Measurements from ENCODE around the gene N4BP2L2. TPM values are rescaled to one million over a fixed set of nuclear protein-coding genes. Genes with fewer than 3 reads are reported as not detected.

N4BP2L2 gene
- 242 TPM for total RNA-seq
- polyA plus RNA-seq = 100 to 1,000 TPM; 161 to 214 (median 193) TPM

DNA sequence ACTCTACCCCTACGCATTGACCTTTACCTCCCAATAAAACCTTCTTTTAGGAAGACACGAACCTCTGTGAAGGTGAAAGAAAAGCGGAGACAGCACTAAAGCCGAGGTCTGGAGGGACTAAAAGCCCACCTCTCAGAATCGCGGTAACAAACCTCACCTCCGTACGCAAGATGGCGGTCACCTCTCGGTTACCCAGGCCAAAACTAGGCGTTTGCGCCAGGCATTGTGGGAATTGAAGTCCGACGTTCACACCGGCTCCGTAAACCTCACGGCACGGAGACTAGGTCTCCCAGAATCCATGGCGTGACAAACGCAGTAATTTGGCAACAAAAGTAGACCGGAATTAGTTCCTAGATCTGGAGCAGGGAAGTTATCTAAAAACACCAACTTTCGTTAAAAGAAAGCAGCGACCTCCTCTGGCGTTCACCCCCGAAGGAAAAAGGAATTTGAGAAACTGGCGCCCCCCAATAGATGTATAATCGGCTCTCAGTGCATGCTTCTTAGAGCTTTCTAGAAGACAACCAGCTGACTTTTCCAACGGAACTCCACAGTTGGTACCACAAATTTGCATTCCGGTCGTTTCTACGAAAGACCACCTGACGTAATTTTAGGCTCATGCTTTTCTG, at the start of gene N4BP2L2:
TSS of gene N4BP2L2 (minus strand) at position 175 of the 626 bp plus-strand sequence. CDS start 1,768 bp downstream, outside the sequence.
- DNase-seq (peak; percentile 87 to 97 (median 93)), ATAC-seq (ENCODE audit: low read depth in 2 of 2) (peak; percentile 98 to 99)
- H3K4me3 ChIP-seq (ENCODE audit: low read depth, low read length) = peak within 1 kb of the TSS; percentile 99
- no peaks in the 10 kb centered on the region for H3K9me3 ChIP-seq (ENCODE audit: control insufficient read depth in 2 of 2, low read length in 2 of 2)
- H3K27me3 ChIP-seq (ENCODE audit: control insufficient read depth, insufficient read depth, low read length) = peaks cover 5% of the 10 kb centered on the region
- peaks cover 22 to 49% (median 39%) of the 10 kb centered on the region in 4 donors for H3K4me1 Mint-ChIP-seq
- H3K4me1 ChIP-seq (ENCODE audit: control insufficient read depth, insufficient read depth, low read length, poor library complexity, severe bottlenecking) = peaks cover 45% of the 10 kb centered on the region
- H3K36me3 Mint-ChIP-seq = peaks cover 28% of the 10 kb centered on the region
- peaks cover 0 to 2% (median 0%) of the 10 kb centered on the region in 7 donors for H3K9me3 Mint-ChIP-seq
- peak within 1 kb of the TSS; percentile 97 for H3K27ac ChIP-seq (ENCODE audit: insufficient read depth, low read length, poor library complexity, severe bottlenecking)
- peaks cover 20% of the 10 kb centered on the region for H3K36me3 ChIP-seq (ENCODE audit: control insufficient read depth, insufficient read depth, low read length)
- H3K27ac Mint-ChIP-seq = peak within 1 kb of the TSS; percentile 100
- H3K4me3 Mint-ChIP-seq = peak within 1 kb of the TSS; percentile 98 to 100 (median 100)
- peaks cover 25% of the 10 kb centered on the region for H3K27me3 Mint-ChIP-seq

DNA sequence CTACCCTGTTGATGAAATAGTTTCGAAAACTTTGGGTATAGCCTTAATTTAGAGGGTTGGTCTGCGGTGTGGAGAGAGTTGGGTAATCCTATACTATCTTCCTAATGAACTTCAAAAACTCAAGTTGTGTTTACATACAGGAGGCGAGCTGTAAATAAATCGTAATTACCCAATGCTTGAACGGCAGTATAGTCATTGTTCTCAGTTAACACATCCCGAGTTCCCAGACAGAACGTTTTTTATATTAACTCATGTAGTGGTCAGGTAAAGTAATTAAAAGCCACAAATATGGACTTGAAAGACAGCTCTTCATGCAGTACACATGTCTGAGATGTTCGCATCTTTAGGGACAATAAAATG, 49.2 kb upstream of the N4BP2L2 start:
- peak overlapping the region; percentile 98 to 100 (median 98) for H3K4me3 Mint-ChIP-seq
- H3K36me3 Mint-ChIP-seq = no peaks in the 10 kb centered on the region
- peak overlapping the region; percentile 97 for H3K4me3 ChIP-seq (ENCODE audit: low read depth, low read length)
- ATAC-seq (ENCODE audit: low read depth in 2 of 2) (no peak), DNase-seq (no peak)
- no peaks in the 10 kb centered on the region for H3K9me3 Mint-ChIP-seq
- H3K9me3 ChIP-seq (ENCODE audit: control insufficient read depth in 2 of 2, low read length in 2 of 2) = no peaks in the 10 kb centered on the region
- peaks cover 20% of the 10 kb centered on the region for H3K4me1 ChIP-seq (ENCODE audit: control insufficient read depth, insufficient read depth, low read length, poor library complexity, severe bottlenecking)
- peaks cover 25% of the 10 kb centered on the region for H3K27me3 Mint-ChIP-seq
- H3K36me3 ChIP-seq (ENCODE audit: control insufficient read depth, insufficient read depth, low read length) = no peaks in the 10 kb centered on the region
- H3K27ac Mint-ChIP-seq = peak overlapping the region; percentile 97
- H3K27ac ChIP-seq (ENCODE audit: insufficient read depth, low read length, poor library complexity, severe bottlenecking) = peak overlapping the region; percentile 48
- no peaks in the 10 kb centered on the region for H3K27me3 ChIP-seq (ENCODE audit: control insufficient read depth, insufficient read depth, low read length)
- H3K4me1 Mint-ChIP-seq = peaks cover 35 to 57% (median 44%) of the 10 kb centered on the region in 4 donors

DNA sequence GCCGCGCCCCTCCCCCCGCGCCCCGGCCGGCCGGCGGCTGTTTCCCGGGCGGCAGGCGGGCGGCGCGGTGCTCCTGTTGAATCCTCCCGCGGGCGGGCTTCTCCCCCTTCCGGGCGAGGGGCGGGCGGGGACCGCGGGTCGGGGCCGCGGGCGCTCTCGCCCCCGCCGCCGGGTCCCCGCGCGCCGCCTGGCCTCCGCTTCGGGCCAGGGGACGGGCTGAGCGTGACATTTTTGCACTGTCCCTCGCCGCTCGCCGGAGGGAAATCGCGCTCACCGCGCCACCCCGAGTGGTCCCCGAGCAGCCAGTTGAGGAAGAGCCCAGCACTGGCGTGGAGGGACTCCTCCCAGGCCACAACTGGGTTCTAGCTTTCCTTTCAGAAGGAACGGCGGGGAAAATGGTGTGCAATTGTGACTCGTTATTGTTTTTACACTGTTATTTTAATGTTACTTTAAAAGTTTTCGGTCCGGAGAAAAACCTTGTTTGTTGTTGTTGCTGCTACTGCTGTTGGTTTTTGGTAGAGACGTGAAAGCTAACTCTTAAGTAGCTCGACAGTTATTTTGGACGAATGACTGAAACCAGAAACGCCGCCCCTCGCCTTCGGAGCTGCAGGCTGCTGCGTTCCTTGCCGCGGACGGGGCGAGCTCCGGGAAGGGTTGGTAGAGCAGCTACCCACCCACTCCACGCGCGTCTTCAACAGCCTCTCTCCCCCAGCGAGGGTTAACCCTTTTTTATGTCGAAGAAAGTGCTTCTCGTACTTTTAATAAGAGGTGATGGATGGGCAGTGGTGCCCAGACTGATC, 48.6 kb upstream of the N4BP2L2 start:
- Mint-ChIP-seq H3K9me3 (no peaks in the 10 kb centered on the region), H3K27ac (peak overlapping the region; percentile 97), H3K27me3 (peaks cover 28% of the 10 kb centered on the region), H3K4me1 (peaks cover 31 to 52% (median 39%) of the 10 kb centered on the region in 4 donors), H3K4me3 (peak overlapping the region; percentile 98 to 100 (median 98)), H3K36me3 (no peaks in the 10 kb centered on the region)
- Histone ChIP-seq H3K27me3 (ENCODE audit: control insufficient read depth, insufficient read depth, low read length) (no peaks in the 10 kb centered on the region), H3K4me3 (ENCODE audit: low read depth, low read length) (peak overlapping the region; percentile 97), H3K4me1 (ENCODE audit: control insufficient read depth, insufficient read depth, low read length, poor library complexity, severe bottlenecking) (peaks cover 20% of the 10 kb centered on the region), H3K27ac (ENCODE audit: insufficient read depth, low read length, poor library complexity, severe bottlenecking) (peak overlapping the region; percentile 48), H3K36me3 (ENCODE audit: control insufficient read depth, insufficient read depth, low read length) (no peaks in the 10 kb centered on the region), H3K9me3 (ENCODE audit: control insufficient read depth in 2 of 2, low read length in 2 of 2) (no peaks in the 10 kb centered on the region)
- DNase-seq (peak; percentile 42 to 61 (median 45)), ATAC-seq (ENCODE audit: low read depth in 2 of 2) (no peak)

DNA sequence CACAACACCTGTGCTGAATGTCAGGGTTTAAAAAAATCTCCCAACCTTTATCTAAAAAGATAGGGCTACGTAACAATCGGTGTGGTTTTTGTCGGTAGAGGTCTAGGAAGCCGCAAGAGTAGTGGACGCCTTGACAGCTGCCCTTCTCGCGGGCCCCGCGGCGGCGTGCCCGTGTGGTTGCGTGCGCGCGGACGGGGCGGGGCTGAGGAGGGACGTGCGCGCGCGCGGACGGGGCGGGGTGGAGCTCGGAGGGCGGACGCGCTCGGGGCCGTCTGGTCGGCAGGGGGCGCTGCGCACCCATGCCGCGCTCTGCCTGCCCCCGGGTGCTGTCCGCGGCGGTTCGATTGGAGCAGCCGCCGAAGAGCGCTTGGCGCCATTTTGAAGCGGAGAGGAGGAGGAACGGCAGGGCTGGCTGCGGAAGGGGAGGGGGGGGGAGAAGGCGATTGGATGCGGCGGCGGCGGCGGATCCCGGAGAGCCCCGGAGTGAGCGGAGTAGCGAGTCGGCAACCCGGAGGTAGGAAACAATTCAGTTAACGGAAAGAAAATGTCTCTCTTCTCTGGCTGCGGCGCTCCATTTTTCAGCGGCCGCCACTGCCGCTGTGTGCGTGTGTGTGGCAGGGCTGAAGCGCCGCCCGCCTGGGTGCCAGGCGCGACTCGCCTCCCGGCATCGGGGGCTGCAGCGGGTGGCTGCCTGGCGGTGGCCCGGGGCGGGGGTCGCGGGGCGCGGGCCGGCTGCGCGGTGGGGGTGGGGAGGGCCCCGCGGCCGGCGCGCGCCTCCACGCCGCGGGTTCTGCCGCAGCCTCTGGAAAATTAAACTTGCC, 47.7 kb upstream of the N4BP2L2 start, which contains the start of gene PDS5B:
TSS of gene PDS5B (plus strand) at position 373 of the 821 bp plus-strand sequence. CDS start 62,321 bp downstream, outside the sequence.
- ATAC-seq (ENCODE audit: low read depth in 2 of 2) (peak; percentile 94 to 96), DNase-seq (peak; percentile 94 to 96 (median 95))
- peak within 1 kb of the TSS; percentile 97 for H3K4me3 ChIP-seq (ENCODE audit: low read depth, low read length)
- Mint-ChIP-seq H3K27me3 (peaks cover 28% of the 10 kb centered on the region), H3K4me1 (peaks cover 32 to 45% (median 38%) of the 10 kb centered on the region in 4 donors), H3K9me3 (no peaks in the 10 kb centered on the region), H3K36me3 (no peaks in the 10 kb centered on the region), H3K4me3 (peak within 1 kb of the TSS; percentile 98 to 100 (median 98)), H3K27ac (peak within 1 kb of the TSS; percentile 97)
- no peaks in the 10 kb centered on the region for H3K9me3 ChIP-seq (ENCODE audit: control insufficient read depth in 2 of 2, low read length in 2 of 2)
- H3K36me3 ChIP-seq (ENCODE audit: control insufficient read depth, insufficient read depth, low read length) = no peaks in the 10 kb centered on the region
- H3K27ac ChIP-seq (ENCODE audit: insufficient read depth, low read length, poor library complexity, severe bottlenecking) = peak within 1 kb of the TSS; percentile 70
- peaks cover 20% of the 10 kb centered on the region for H3K4me1 ChIP-seq (ENCODE audit: control insufficient read depth, insufficient read depth, low read length, poor library complexity, severe bottlenecking)
- H3K27me3 ChIP-seq (ENCODE audit: control insufficient read depth, insufficient read depth, low read length) = no peaks in the 10 kb centered on the region

DNA sequence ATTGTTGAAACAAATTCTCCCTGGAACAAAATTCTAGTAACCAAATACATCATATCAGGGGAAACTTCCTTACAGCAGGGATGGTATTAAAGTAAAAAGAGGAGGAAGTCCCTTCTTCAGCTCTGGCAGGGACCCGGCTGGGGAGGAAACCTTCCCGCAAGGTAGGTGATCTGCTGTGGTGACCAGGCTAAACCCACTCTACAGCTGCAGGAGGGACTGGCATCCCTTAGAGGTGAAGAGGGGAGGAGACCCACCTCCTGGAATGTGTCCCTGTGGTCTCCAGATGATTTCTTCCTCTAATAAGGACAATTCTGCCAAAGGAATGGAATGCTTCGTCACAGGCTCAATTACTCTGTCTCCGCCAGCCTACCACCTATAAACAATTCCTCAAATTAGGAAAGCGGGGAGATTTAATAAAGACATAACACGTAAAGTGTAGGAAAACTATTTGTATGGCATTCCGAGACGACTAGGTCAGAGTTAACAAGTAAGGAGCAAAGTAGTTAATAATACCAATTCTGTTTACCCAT, 47.0 kb upstream of the N4BP2L2 start:
- Mint-ChIP-seq H3K4me3 (peak overlapping the region; percentile 75 to 96 (median 89)), H3K4me1 (peaks cover 32 to 43% (median 39%) of the 10 kb centered on the region in 4 donors), H3K9me3 (peaks cover 0 to 2% (median 0%) of the 10 kb centered on the region in 7 donors), H3K36me3 (no peaks in the 10 kb centered on the region), H3K27ac (peak overlapping the region; percentile 82 to 91 (median 88)), H3K27me3 (peaks cover 28% of the 10 kb centered on the region)
- DNase-seq (peak in 1 of 3 donors; percentile 16), ATAC-seq (ENCODE audit: low read depth in 2 of 2) (no peak)
- Histone ChIP-seq H3K27ac (ENCODE audit: insufficient read depth, low read length, poor library complexity, severe bottlenecking) (peak overlapping the region; percentile 61), H3K4me1 (ENCODE audit: control insufficient read depth, insufficient read depth, low read length, poor library complexity, severe bottlenecking) (peaks cover 20% of the 10 kb centered on the region), H3K9me3 (ENCODE audit: control insufficient read depth in 2 of 2, low read length in 2 of 2) (no peaks in the 10 kb centered on the region), H3K36me3 (ENCODE audit: control insufficient read depth, insufficient read depth, low read length) (no peaks in the 10 kb centered on the region), H3K4me3 (ENCODE audit: low read depth, low read length) (peak overlapping the region; percentile 88), H3K27me3 (ENCODE audit: control insufficient read depth, insufficient read depth, low read length) (no peaks in the 10 kb centered on the region)

DNA sequence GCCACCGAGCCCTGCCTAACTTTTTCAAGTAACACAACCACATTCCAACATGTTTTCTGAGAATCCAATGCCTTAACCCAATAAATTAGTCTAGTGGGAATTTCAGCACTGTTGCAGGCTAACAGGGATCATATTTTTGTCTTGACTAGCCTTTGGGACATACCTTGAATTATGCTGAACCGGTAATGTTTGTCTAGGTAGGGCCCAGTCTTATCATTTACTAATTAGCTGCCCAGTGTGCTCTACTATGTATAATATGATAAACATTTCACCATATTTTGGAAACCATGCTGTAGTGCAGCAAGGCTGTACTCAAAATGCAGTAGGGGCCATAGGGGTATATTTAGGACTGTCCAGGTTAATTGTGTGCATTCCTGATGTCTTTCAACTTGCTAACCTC, 44.4 kb upstream of the N4BP2L2 start:
- Mint-ChIP-seq H3K4me1 (peaks cover 10 to 19% (median 16%) of the 10 kb centered on the region in 4 donors), H3K27me3 (peaks cover 28% of the 10 kb centered on the region)

DNA sequence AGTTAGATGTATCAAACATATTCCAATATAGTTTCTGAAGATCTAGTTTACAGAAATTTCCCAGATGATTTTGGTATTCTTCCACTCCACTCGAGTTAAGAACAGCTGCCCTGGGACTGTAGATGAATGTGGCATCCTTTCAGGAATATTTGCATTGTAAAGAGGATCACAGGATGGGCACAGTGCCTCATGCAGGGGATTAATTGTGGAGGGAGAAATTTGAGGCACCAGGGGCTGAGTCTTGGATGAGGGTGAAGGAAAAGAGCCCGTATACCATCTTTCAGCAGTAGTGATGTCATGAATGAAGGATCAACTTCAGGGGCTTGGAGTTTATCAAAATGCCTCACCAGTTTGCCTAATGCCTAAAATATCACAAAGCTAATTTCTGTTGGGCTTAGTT, 43.7 kb upstream of the N4BP2L2 start:
- Mint-ChIP-seq H3K27ac (no peak overlapping the region), H3K9me3 (peaks cover 1 to 10% (median 3%) of the 10 kb centered on the region in 7 donors), H3K4me3 (no peak overlapping the region), H3K36me3 (peaks cover 2% of the 10 kb centered on the region), H3K4me1 (peaks cover 4 to 12% (median 8%) of the 10 kb centered on the region in 4 donors), H3K27me3 (peaks cover 24% of the 10 kb centered on the region)
- no peaks in the 10 kb centered on the region for H3K27me3 ChIP-seq (ENCODE audit: control insufficient read depth, insufficient read depth, low read length)
- DNase-seq (no peak), ATAC-seq (ENCODE audit: low read depth in 2 of 2) (no peak)
- no peak overlapping the region for H3K4me3 ChIP-seq (ENCODE audit: low read depth, low read length)
- no peak overlapping the region for H3K27ac ChIP-seq (ENCODE audit: insufficient read depth, low read length, poor library complexity, severe bottlenecking)
- no peaks in the 10 kb centered on the region for H3K36me3 ChIP-seq (ENCODE audit: control insufficient read depth, insufficient read depth, low read length)
- H3K4me1 ChIP-seq (ENCODE audit: control insufficient read depth, insufficient read depth, low read length, poor library complexity, severe bottlenecking) = peaks cover 8% of the 10 kb centered on the region
- peaks cover 1 to 8% of the 10 kb centered on the region in 2 experiments for H3K9me3 ChIP-seq (ENCODE audit: control insufficient read depth in 2 of 2, low read length in 2 of 2)

More for the DNA sequence above, 44.4 kb upstream of the N4BP2L2 start:
- Mint-ChIP-seq H3K4me3 (peak overlapping the region in 1 of 4 donors; percentile 34), H3K36me3 (no peaks in the 10 kb centered on the region), H3K27ac (no peak overlapping the region), H3K9me3 (peaks cover 0 to 7% (median 3%) of the 10 kb centered on the region in 7 donors)
- ATAC-seq (ENCODE audit: low read depth in 2 of 2) (no peak), DNase-seq (no peak)
- H3K27me3 ChIP-seq (ENCODE audit: control insufficient read depth, insufficient read depth, low read length) = no peaks in the 10 kb centered on the region
- no peaks in the 10 kb centered on the region for H3K36me3 ChIP-seq (ENCODE audit: control insufficient read depth, insufficient read depth, low read length)
- H3K4me3 ChIP-seq (ENCODE audit: low read depth, low read length) = no peak overlapping the region
- no peak overlapping the region for H3K27ac ChIP-seq (ENCODE audit: insufficient read depth, low read length, poor library complexity, severe bottlenecking)
- peaks cover 0 to under 1% of the 10 kb centered on the region in 2 experiments for H3K9me3 ChIP-seq (ENCODE audit: control insufficient read depth in 2 of 2, low read length in 2 of 2)
- H3K4me1 ChIP-seq (ENCODE audit: control insufficient read depth, insufficient read depth, low read length, poor library complexity, severe bottlenecking) = peaks cover 14% of the 10 kb centered on the region
